PFSK-1 (cell line): ENCODE results near the gene C17orf75.

Experiments
- FOXP2 ChIP-seq: optimal IDR thresholded peaks from 2 replicates; pipeline ENCODE3; 2011; ENCODE audit warnings: borderline replicate concordance, control low read depth, inconsistent platforms; ENCODE audit not compliant: insufficient read depth; ENCODE audit errors: extremely low read length, extremely low read depth
- POLR2AphosphoS5 ChIP-seq: IDR thresholded peaks from 2 replicates; pipeline ENCODE4 v1.6.1; 2012; ENCODE audit warnings: low read depth, mild to moderate bottlenecking, control low read depth, low read length, moderate library complexity
- TF ChIP-seq, protein P1 (sequence below), 2 experiments: IDR thresholded peaks; 2 replicates each; pipeline versions ENCODE4 v1.6.1 to v1.8.0; 2011 to 2012; ENCODE audit warnings: low read depth in 2 of 2, low read length in 2 of 2, control low read depth in 1 of 2, inconsistent platforms in 1 of 2, mild to moderate bottlenecking in 1 of 2, moderate library complexity in 1 of 2; ENCODE audit not compliant: insufficient read depth in 1 of 2

DNA sequence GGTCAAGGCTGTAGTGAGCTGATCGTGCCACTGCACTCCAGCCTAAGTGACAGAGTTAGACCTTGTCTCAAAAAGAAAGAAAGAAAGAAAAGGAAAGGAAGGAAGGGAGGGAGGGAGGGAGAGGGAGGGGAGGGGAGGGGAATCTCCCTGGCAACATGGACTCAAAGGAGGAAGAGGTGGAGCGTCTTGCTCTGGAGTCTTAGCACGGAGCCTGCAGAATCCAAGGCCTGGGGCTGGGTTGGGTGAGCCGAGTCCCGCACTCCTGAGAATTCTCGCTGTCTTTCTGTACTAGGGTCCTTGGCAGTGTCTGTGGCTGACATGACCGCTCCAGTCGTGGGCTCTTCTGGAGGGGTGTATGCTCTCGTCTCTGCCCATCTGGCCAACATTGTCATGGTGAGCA is 36.9 kb downstream of the C17orf75 start:
- TF ChIP-seq POLR2AphosphoS5 = no peak
- TF ChIP-seq, protein P1, sequence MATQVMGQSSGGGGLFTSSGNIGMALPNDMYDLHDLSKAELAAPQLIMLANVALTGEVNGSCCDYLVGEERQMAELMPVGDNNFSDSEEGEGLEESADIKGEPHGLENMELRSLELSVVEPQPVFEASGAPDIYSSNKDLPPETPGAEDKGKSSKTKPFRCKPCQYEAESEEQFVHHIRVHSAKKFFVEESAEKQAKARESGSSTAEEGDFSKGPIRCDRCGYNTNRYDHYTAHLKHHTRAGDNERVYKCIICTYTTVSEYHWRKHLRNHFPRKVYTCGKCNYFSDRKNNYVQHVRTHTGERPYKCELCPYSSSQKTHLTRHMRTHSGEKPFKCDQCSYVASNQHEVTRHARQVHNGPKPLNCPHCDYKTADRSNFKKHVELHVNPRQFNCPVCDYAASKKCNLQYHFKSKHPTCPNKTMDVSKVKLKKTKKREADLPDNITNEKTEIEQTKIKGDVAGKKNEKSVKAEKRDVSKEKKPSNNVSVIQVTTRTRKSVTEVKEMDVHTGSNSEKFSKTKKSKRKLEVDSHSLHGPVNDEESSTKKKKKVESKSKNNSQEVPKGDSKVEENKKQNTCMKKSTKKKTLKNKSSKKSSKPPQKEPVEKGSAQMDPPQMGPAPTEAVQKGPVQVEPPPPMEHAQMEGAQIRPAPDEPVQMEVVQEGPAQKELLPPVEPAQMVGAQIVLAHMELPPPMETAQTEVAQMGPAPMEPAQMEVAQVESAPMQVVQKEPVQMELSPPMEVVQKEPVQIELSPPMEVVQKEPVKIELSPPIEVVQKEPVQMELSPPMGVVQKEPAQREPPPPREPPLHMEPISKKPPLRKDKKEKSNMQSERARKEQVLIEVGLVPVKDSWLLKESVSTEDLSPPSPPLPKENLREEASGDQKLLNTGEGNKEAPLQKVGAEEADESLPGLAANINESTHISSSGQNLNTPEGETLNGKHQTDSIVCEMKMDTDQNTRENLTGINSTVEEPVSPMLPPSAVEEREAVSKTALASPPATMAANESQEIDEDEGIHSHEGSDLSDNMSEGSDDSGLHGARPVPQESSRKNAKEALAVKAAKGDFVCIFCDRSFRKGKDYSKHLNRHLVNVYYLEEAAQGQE (IDR thresholded peaks at IDR 0.05; ENCODE audit: insufficient read depth in 1 of 2, low read depth in 2 of 2, low read length in 2 of 2) = no peak
- no peak for TF ChIP-seq FOXP2
